ENCODE data around the gene GABARAPL2. TPM values are rescaled to one million over a fixed set of nuclear protein-coding genes. Genes with fewer than 3 reads are reported as not detected.
"Not testable (repeated sequence)": the region's sequence is repeated elsewhere in the genome, so short reads cannot be mapped to it uniquely, and the experiment has no call there.

The GABARAPL2 gene
- polyA plus RNA-seq, 1 donor from 2014 or later = 307 TPM

DNA sequence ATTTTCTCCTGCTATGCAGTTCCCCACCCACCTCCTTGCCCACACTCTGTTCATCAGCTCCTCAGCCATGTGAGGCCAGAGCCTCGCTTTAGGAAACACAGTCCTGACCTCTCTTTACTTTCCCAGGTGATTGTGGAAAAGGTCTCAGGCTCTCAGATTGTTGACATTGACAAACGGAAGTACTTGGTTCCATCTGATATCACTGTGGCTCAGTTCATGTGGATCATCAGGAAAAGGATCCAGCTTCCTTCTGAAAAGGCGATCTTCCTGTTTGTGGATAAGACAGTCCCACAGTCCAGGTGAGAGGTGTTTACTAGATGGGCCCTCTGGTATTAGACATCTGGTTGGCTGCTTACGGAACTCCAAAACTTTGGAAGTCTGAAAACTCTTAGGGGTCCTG, 1.7 kb downstream of the GABARAPL2 start:
- Mint-ChIP-seq H3K27ac (peak overlapping the region in 2 of 3 donors; percentile 33 to 67), H3K4me1 (peaks cover 19 to 48% (median 23%) of the 10 kb centered on the region in 3 donors), H3K27me3 (no peaks in the 10 kb centered on the region), H3K36me3 (peaks cover 2% of the 10 kb centered on the region), H3K4me3 (peak overlapping the region; percentile 85 to 99 (median 97)), H3K9me3 (no peaks in the 10 kb centered on the region)

DNA sequence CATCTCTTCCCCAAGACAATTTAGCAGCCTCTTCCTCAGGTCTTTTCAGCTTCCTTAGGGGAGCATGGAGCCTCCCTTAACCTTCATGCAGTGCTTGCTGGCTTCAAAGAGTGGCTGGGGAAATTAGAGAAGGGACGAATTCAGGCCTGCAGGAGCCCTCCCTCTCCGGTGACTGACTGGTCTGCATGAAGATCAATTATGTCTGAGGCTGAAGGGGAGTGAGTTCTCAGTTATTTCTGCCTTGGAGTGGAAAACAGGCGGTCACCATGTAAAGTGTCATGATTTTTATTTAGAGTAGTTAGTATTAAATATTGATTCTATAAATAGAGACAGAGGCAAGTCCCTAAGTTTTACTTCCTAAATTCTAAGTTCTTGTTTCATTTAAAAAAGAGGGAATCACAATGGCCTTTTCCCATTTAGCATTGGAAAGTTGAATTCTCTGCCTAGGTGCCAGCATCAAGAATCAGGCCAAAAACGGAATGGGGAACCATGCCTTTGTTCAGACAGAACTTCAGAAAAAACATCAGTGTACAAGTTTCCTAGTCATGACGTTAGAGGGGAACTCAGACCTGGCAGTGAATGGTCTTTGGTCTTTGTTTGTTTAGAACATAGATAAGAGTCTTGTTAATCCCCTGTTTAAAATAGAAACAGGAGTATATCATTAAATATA, 4.4 kb downstream of the GABARAPL2 start:
- Mint-ChIP-seq H3K9me3 (no peaks in the 10 kb centered on the region), H3K4me1 (peaks cover 23 to 42% (median 24%) of the 10 kb centered on the region in 3 donors), H3K36me3 (peaks cover 2% of the 10 kb centered on the region), H3K27ac (peak overlapping the region; percentile 84 to 91 (median 89)), H3K27me3 (no peaks in the 10 kb centered on the region), H3K4me3 (peak overlapping the region in 2 of 4 donors; percentile 68 to 82)

DNA sequence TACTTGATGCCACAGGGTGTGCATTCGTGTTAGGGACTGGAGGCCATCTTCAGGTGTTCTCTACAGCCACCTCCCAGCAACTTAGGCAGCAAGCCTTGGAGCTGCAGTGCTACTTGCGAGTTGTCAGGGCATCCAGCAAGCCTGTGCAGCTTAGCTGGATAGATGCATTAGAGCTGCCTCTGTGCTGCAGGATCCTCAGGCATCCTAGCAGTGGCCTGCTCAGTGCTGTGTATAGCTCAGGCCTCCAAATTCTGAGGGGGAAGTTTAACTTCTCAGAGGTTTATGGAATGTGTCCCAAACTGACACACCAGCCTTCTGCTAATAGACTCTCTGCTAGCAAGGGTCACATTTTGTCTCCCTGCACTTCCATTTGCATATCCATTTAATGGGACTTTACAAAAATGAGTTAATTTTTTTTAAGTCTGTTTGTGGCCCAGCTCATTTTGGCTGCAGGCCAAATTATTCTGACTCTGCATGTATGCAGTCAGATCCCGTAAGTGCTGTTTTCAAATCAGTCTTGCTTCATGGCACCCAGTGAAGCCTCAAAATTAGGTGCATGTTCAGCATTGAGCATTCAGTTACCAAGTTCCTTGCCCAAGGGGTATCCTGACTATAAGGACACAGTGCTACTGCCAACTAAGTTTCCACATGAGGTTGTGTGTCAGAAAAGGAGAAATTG, 6.8 kb downstream of the GABARAPL2 start:
- peaks cover 7% of the 10 kb centered on the region for H3K36me3 Mint-ChIP-seq
- H3K4me1 Mint-ChIP-seq = peaks cover 28 to 39% (median 32%) of the 10 kb centered on the region in 3 donors
- no peaks in the 10 kb centered on the region for H3K9me3 Mint-ChIP-seq
- peak overlapping the region in 2 of 3 donors; percentile 28 to 53 for H3K27ac Mint-ChIP-seq
- H3K4me3 Mint-ChIP-seq = peak overlapping the region in 1 of 4 donors; percentile 48
- no peaks in the 10 kb centered on the region for H3K27me3 Mint-ChIP-seq

DNA sequence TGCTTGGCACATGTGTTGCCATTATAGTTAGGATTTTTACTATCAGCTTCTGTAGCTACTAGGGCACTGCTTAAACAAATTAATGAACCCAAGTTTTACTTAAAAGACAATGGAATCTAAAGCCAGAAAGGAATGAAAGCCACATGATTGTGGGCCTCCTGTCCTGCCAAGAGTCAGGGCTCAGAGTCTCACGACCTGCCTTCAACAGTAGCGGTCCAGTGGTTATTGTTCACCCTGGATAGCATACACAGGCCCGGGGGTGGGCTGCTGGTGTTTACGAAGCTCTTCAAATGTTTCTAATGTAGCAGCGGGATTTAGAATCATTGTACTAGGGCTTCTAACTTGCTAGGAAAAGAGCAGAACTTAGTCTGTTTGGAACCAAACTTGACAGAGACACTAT, 7.8 kb downstream of the GABARAPL2 start:
- no peaks in the 10 kb centered on the region for H3K9me3 Mint-ChIP-seq
- peak overlapping the region in 1 of 4 donors; percentile 48 for H3K4me3 Mint-ChIP-seq
- H3K4me1 Mint-ChIP-seq = peaks cover 31 to 40% (median 37%) of the 10 kb centered on the region in 3 donors
- no peaks in the 10 kb centered on the region for H3K27me3 Mint-ChIP-seq
- peak overlapping the region in 2 of 3 donors; percentile 28 to 35 for H3K27ac Mint-ChIP-seq
- peaks cover 7% of the 10 kb centered on the region for H3K36me3 Mint-ChIP-seq

DNA sequence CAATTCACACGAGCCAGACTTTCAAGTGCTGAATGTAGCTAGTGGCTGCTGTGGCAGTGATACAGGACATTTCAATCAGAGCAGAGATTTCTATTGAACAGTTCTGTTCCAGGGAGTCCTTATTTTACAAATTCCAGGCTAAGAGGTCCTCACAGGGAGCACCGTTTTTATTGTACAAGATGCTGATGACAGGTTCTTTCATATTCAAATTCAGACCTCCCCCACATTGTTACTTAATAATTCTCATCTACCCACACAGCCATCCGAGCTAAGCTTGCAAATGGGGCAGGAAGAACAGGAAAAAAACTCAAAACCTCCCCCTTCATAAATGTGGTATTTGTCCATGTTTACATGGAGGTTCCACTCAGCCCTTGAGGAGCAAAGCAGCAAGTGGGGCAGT, 9.8 kb downstream of the GABARAPL2 start:
- peaks cover 38 to 45% (median 40%) of the 10 kb centered on the region in 3 donors for H3K4me1 Mint-ChIP-seq
- H3K9me3 Mint-ChIP-seq = no peaks in the 10 kb centered on the region
- no peaks in the 10 kb centered on the region for H3K27me3 Mint-ChIP-seq
- H3K27ac Mint-ChIP-seq = peak overlapping the region; percentile 0 to 88 (median 53)
- peak overlapping the region in 2 of 4 donors; percentile 1 to 30 for H3K4me3 Mint-ChIP-seq
- H3K36me3 Mint-ChIP-seq = peaks cover 5% of the 10 kb centered on the region

DNA sequence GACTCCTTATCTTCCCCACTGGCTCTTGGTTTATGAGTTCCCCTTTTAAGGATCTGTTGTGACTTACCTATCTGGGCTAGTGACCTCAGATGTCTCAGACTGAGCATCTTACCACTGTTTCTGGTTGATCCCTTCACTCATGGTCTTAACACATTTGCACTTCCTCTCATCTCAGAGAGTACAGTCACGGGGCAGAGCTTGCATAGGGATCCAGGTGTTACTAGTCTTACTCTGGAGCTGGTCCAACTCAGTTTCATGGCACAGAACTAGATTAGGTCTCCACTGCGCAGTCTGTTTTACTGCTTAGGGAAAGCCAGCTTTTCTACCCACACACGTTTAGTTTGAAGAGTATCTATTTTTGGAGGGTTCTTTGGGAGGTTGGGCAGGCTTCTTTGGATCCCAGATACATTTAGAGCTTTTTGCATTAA, 10.2 kb downstream of the GABARAPL2 start:
- Mint-ChIP-seq H3K9me3 (no peaks in the 10 kb centered on the region), H3K36me3 (peaks cover 5% of the 10 kb centered on the region), H3K27me3 (no peaks in the 10 kb centered on the region), H3K4me3 (peak overlapping the region in 2 of 4 donors; percentile 1 to 30), H3K4me1 (peaks cover 34 to 44% (median 38%) of the 10 kb centered on the region in 3 donors), H3K27ac (peak overlapping the region; percentile 0 to 88 (median 53))

DNA sequence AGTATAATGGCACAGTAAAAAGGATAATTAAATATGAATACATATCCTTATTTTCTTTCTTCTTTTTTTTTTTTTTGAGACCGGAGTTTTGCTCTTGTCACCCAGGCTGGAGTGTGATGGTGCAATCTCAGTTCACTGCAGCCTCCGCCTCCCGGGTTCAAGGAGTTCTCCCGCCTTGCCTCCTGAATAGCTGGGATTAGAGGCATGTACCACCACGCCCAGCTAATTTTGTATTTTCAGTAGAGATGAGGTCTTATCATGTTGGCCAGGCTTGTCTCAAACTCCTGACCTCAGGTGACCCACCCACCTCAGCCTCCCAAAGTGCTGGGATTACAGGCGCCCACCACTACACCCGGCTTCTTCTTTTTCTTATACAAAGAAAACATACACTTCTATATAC, 12.0 kb downstream of the GABARAPL2 start:
- Mint-ChIP-seq H3K27me3 (no peaks in the 10 kb centered on the region), H3K27ac (no peak overlapping the region), H3K9me3 (no peaks in the 10 kb centered on the region), H3K4me3 (no peak overlapping the region), H3K36me3 (peaks cover 5% of the 10 kb centered on the region), H3K4me1 (peaks cover 29 to 38% (median 33%) of the 10 kb centered on the region in 3 donors)

DNA sequence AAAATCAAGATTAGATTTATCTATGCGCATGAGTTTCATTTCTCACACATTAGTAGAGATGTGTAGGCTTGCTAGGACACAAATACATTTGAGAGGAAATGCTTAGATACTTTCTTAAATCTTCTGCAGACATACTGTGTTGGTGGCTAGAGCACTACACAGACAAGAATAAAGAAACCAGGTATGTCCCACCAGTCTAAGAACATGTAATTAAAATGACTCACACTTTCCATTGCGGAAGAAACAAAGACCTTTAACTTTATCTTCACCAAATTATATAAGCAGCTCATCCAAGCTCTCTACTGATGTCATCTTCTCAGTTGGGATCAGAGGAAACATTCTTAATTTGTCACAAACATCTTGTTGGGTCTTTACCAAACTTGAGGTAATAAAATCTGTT, 12.5 kb downstream of the GABARAPL2 start:
- Mint-ChIP-seq H3K4me3 (no peak overlapping the region), H3K27me3 (no peaks in the 10 kb centered on the region), H3K4me1 (peaks cover 32 to 40% (median 36%) of the 10 kb centered on the region in 3 donors), H3K36me3 (peaks cover 5% of the 10 kb centered on the region), H3K27ac (peak overlapping the region in 1 of 3 donors; percentile 40), H3K9me3 (no peaks in the 10 kb centered on the region)

DNA sequence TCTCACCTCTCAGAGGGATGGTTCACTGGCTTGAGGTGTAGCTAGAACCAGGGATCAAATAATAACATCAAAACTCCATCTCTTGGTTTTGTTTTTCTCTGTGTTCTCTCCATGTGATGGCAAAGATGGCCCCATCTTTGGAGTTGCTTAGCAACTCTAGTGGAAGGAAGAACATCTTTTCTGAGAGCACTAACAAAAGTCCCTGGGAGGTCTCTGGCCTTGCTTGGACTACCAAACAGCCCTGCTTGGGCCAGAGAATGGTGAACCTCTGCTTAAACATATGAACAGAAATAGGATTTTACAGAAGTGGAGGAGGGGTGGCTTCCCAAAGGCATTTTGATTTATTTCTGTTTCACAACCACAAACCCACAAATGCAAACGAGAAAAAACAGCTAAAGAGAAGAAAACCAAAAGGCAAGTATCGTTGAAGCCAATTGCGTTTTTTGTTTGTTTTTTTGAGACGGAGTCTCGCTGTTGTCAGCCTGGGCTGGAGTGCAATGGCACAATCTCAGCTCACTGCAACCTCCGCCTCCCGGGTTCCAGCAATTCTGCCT, 13.2 kb downstream of the GABARAPL2 start:
- H3K4me3 Mint-ChIP-seq = peak overlapping the region; percentile 8 to 80 (median 54)
- H3K27ac Mint-ChIP-seq = peak overlapping the region in 1 of 3 donors; percentile 67
- peaks cover 38 to 43% (median 41%) of the 10 kb centered on the region in 3 donors for H3K4me1 Mint-ChIP-seq
- peaks cover 5% of the 10 kb centered on the region for H3K36me3 Mint-ChIP-seq
- H3K9me3 Mint-ChIP-seq = no peaks in the 10 kb centered on the region
- H3K27me3 Mint-ChIP-seq = peaks cover 2% of the 10 kb centered on the region

DNA sequence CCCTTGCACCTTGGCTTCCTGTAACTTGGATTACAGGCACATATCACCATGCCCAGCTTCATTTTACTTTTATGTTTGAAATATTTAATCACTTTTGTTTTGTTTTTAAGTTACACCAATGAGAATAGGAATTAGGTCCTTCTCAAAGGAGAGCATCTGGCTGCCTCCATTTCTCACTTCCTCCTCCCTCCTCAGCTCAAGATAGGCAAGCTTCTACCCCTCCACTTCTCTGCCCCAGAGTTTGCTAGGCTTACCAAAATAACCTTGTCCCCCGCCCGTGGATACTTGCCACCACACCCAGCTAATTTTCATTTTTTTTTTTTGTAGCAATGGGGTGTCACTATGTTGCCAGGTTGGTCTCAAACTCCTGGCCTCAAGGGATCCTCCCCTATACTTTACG, 17.9 kb downstream of the GABARAPL2 start:
- H3K9me3 Mint-ChIP-seq = no peaks in the 10 kb centered on the region
- peaks cover 3% of the 10 kb centered on the region for H3K27me3 Mint-ChIP-seq
- peak overlapping the region in 3 of 4 donors; percentile 8 to 83 (median 79) for H3K4me3 Mint-ChIP-seq
- peaks cover 35 to 43% (median 42%) of the 10 kb centered on the region in 3 donors for H3K4me1 Mint-ChIP-seq
- peak overlapping the region; percentile 21 to 82 (median 34) for H3K27ac Mint-ChIP-seq
- no peaks in the 10 kb centered on the region for H3K36me3 Mint-ChIP-seq

DNA sequence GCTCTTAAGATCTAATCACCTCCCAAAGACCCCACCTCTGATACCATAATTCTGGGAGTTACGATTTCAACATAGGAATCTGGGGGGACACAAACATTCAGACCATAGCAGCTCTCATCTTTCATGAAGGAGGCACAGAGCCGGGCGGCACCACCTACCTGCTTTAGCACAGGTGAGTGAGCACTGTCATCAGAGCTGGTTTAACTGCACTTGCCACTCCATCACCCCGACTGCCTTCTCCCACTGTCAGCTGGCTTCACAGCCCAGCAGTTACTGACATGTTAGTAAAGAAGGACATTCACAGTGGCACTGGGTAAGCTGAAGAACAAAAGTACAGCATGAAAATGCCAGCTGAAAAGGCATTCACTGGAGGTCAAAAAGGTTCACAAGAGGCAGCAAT, 22.5 kb downstream of the GABARAPL2 start:
- H3K27ac Mint-ChIP-seq = no peak overlapping the region
- no peaks in the 10 kb centered on the region for H3K9me3 Mint-ChIP-seq
- no peaks in the 10 kb centered on the region for H3K36me3 Mint-ChIP-seq
- H3K4me3 Mint-ChIP-seq = no peak overlapping the region
- H3K27me3 Mint-ChIP-seq = peaks cover 3% of the 10 kb centered on the region
- H3K4me1 Mint-ChIP-seq = peaks cover 18 to 23% (median 21%) of the 10 kb centered on the region in 3 donors

DNA sequence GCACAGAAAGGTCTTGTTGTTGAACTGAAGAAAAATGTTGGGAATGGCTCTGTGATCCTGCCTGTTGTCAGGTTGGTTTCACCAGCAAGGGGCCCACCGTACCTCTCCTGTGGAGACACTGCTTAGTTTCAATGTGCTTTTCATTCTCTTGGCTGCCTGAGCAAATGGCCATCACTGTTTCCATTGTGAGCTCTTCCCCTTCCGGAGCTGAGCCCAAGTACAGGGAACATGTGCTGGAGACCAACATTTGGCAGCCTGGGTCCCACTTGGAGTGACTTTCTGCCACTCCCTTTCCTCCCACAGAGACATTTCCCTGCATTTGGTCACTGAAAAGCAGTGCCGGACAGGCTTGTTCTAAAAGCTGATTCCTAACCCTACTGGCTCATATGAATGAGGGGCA, 23.1 kb downstream of the GABARAPL2 start:
- Mint-ChIP-seq H3K9me3 (no peaks in the 10 kb centered on the region), H3K4me1 (peaks cover 12 to 17% (median 17%) of the 10 kb centered on the region in 3 donors), H3K27me3 (peaks cover 2% of the 10 kb centered on the region), H3K27ac (no peak overlapping the region), H3K36me3 (no peaks in the 10 kb centered on the region), H3K4me3 (no peak overlapping the region)

DNA sequence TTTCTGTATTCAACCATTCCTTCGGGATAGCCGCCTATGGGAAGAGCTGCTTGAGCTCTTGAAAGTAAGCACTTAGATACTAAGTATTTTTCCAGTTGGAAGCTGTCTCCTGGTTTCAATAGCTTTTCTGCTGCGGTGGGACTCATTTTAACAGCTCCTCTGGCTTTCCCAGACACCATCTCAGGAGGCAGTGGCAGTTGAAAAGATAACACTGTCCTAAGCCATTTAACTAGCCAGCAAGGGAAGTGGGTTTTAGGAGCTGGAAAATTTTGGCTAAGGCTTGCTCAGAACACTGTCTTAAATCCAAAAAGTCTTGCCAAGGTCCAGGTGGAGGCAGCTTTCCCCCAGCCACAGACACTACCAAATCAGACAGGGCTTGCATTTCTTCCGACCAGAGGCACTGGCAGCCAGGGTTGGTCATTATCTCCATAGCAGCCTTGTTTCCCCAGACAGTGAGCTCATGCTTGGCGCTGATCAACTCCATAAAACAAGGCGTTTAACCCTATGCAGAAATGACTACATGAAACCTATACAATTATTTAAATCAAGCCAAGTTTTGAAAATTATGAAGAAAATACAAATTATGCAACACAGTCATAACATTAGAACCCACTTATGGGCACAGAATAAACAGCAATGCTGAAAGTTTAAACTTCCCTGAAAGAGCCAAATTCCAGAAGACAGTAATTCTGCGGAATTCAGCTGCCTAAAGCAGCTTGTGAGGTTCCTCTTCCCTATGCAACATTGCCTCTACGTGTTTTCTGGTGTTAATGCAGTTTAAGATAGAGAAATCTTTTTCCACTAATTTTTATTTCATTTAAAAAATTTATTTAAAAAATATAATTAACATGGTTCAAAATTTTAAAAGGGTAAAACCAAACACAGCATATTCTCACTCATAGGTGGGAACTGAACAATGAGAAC, 25.0 kb downstream of the GABARAPL2 start:
- no peak overlapping the region for H3K4me3 Mint-ChIP-seq
- no peak overlapping the region for H3K27ac Mint-ChIP-seq
- peaks cover 0 to 1% (median 0%) of the 10 kb centered on the region in 3 donors for H3K4me1 Mint-ChIP-seq
- H3K27me3 Mint-ChIP-seq = no peaks in the 10 kb centered on the region
- no peaks in the 10 kb centered on the region for H3K36me3 Mint-ChIP-seq
- H3K9me3 Mint-ChIP-seq = no peaks in the 10 kb centered on the region

DNA sequence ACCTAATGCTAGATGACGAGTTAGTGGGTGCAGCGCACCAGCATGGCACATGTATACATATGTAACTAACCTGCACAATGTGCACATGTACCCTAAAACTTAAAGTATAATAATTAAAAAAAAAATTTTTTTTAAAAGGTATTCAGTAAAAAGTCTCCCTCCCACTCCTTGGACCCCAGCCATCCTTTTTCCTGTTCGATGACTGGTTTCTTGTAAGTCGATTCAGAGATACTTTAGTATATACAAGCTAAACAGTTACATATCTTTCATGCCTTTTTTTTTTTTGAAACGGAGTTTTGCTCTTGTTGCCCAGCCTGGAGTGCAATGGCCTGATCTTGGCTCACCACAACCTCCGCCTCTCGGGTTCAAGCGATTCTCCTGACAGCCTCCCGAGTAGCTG, 25.7 kb downstream of the GABARAPL2 start:
- H3K27me3 Mint-ChIP-seq, H3K36me3 Mint-ChIP-seq, H3K4me3 Mint-ChIP-seq, H3K4me1 Mint-ChIP-seq, H3K27ac Mint-ChIP-seq, H3K9me3 Mint-ChIP-seq: not testable (repeated sequence)

All from IgD-negative memory B cell (primary cell).